Breast epithelium (tissue), 3 donors: Measurements from ENCODE around the gene PLXNA4.

ENCODE experiments used
- CTCF ChIP-seq, 3 donors: fragments of 450-650 bp; IDR thresholded peaks; one replicate each; pipeline ENCODE4 v1.5.1; 2016 to 2017; ENCODE audit warnings: antibody characterized with exemption in 3 of 3, mild to moderate bottlenecking in 3 of 3, moderate library complexity in 3 of 3
- POLR2A ChIP-seq: fragments of 450-650 bp; IDR thresholded peaks from one replicate; pipeline ENCODE4 v1.6.1; 2016; ENCODE audit warnings: antibody characterized with exemption, mild to moderate bottlenecking, moderate library complexity

- TF ChIP-seq CTCF (IDR thresholded peaks at IDR 0.05): no peak
- TF ChIP-seq POLR2A: no peak
These were observed 325.6 kb downstream of the PLXNA4 start for GRCh38 chr7:132250480-132251326.
